HepG2 (cell line): ENCODE results near the gene CHRNG. TPM values are rescaled to one million over a fixed set of nuclear protein-coding genes. Genes with fewer than 3 reads are reported as not detected.

Experiments
- ARHGAP35 ChIP-seq: sonication (generic); formaldehyde crosslinking; IDR thresholded peaks from 2 replicates; pipeline ENCODE4 v1.9.0; 2022; ENCODE audit warnings: mild to moderate bottlenecking, inconsistent platforms, moderate library complexity, missing genetic modification reagents, borderline replicate concordance
- ATF1 ChIP-seq: IDR thresholded peaks from 2 replicates; pipeline ENCODE4 v1.6.1; 2016; ENCODE audit warnings: mild to moderate bottlenecking, control low read depth
- BCL6 ChIP-seq: IDR thresholded peaks from 2 replicates; pipeline ENCODE4 v1.6.1; 2016; ENCODE audit warnings: missing genetic modification reagents, missing compliant biosample characterization
- DPF2 ChIP-seq: sonication (generic); formaldehyde crosslinking; IDR thresholded peaks from 2 replicates; pipeline ENCODE4 v1.4.0; 2020; ENCODE audit warnings: mild to moderate bottlenecking, low read depth, missing genetic modification reagents, borderline replicate concordance
- HOXD1 ChIP-seq: sonication (generic); formaldehyde crosslinking; IDR thresholded peaks from 2 replicates; pipeline ENCODE4 v1.5.0; 2020; ENCODE audit warnings: missing genetic modification reagents
- IKZF4 ChIP-seq: sonication (generic); formaldehyde crosslinking; IDR thresholded peaks from 2 replicates; pipeline ENCODE4 v1.5.1; 2020; ENCODE audit warnings: borderline replicate concordance, mild to moderate bottlenecking, low read depth, missing genetic modification reagents; ENCODE audit errors: not compliant biosample characterization
- ISL2 ChIP-seq: sonication (generic); formaldehyde crosslinking; IDR thresholded peaks from 2 replicates; pipeline ENCODE4 v1.5.0; 2020; ENCODE audit warnings: missing genetic modification reagents
- LCORL ChIP-seq, 2 experiments: fragments of 450-650 bp in 1 of 2; sonication (generic) in 1 of 2; formaldehyde crosslinking in 1 of 2; IDR thresholded peaks; 2 replicates each; pipeline versions ENCODE4 v1.5.0 to v1.6.1; 2017 to 2020; ENCODE audit warnings: antibody characterized with exemption in 1 of 2, missing genetic modification reagents in 1 of 2
- MEIS2 ChIP-seq: sonication (generic); formaldehyde crosslinking; IDR thresholded peaks from 2 replicates; pipeline ENCODE4 v1.9.0; 2021; ENCODE audit warnings: mild to moderate bottlenecking, missing genetic modification reagents
- MXD4 ChIP-seq: IDR thresholded peaks from 2 replicates; pipeline ENCODE4 v1.6.1; 2016; ENCODE audit warnings: mild to moderate bottlenecking, missing biosample characterization, missing genetic modification reagents
- NBN ChIP-seq: fragments of 450-650 bp; conservative IDR thresholded peaks from 2 replicates; pipeline ENCODE4 v1.6.1; 2017
- NFYB ChIP-seq: sonication (generic); formaldehyde crosslinking; IDR thresholded peaks from 2 replicates; pipeline ENCODE4 v1.4.0; 2020; ENCODE audit warnings: missing genetic modification reagents
- NR2C2 ChIP-seq: sonication (generic); formaldehyde crosslinking; IDR thresholded peaks from 2 replicates; pipeline ENCODE4 v1.4.0; 2020; ENCODE audit warnings: missing genetic modification reagents, mild to moderate bottlenecking, moderate library complexity, borderline replicate concordance
- POGZ ChIP-seq: sonication (generic); formaldehyde crosslinking; IDR thresholded peaks from 2 replicates; pipeline ENCODE4 v1.4.0; 2020; ENCODE audit warnings: mild to moderate bottlenecking, missing genetic modification reagents
- SALL2 ChIP-seq: sonication (generic); formaldehyde crosslinking; IDR thresholded peaks from 2 replicates; pipeline ENCODE4 v1.8.1; 2023; ENCODE audit warnings: mild to moderate bottlenecking, missing genetic modification reagents, inconsistent platforms
- SCMH1 ChIP-seq: sonication (generic); formaldehyde crosslinking; IDR thresholded peaks from 2 replicates; pipeline ENCODE4 v1.9.0; 2021; ENCODE audit warnings: missing genetic modification reagents, mild to moderate bottlenecking, borderline replicate concordance
- SMAD9 ChIP-seq: sonication (generic); formaldehyde crosslinking; IDR thresholded peaks from 2 replicates; pipeline ENCODE4 v1.5.1; 2020; ENCODE audit warnings: mild to moderate bottlenecking, missing genetic modification reagents
- TAF1 ChIP-seq: sonication (generic); formaldehyde crosslinking; IDR thresholded peaks from 2 replicates; pipeline ENCODE4 v1.4.0; 2020; ENCODE audit warnings: missing genetic modification reagents
- TOPORS ChIP-seq: sonication (generic); formaldehyde crosslinking; IDR thresholded peaks from 2 replicates; pipeline ENCODE4 v1.8.0; 2023; ENCODE audit warnings: mild to moderate bottlenecking, missing genetic modification reagents
- ZNF121 ChIP-seq: sonication (generic); formaldehyde crosslinking; IDR thresholded peaks from 2 replicates; pipeline ENCODE4 v1.5.0; 2020; ENCODE audit warnings: mild to moderate bottlenecking, missing genetic modification reagents
- ZNF160 ChIP-seq: sonication (generic); formaldehyde crosslinking; IDR thresholded peaks from 2 replicates; pipeline ENCODE4 v1.8.0; 2022; ENCODE audit warnings: mild to moderate bottlenecking, inconsistent platforms, missing genetic modification reagents
- ZNF274 ChIP-seq: sonication (generic); formaldehyde crosslinking; IDR thresholded peaks from 2 replicates; pipeline ENCODE4 v1.5.1; 2020; ENCODE audit warnings: mild to moderate bottlenecking, missing genetic modification reagents
- ZNF282 ChIP-seq: fragments of 450-650 bp; IDR thresholded peaks from 2 replicates; pipeline ENCODE4 v1.6.1; 2018; ENCODE audit not compliant: partially characterized antibody
- ZNF382 ChIP-seq: sonication (generic); formaldehyde crosslinking; IDR thresholded peaks from 2 replicates; pipeline ENCODE4 v1.5.0; 2020; ENCODE audit warnings: missing genetic modification reagents, mild to moderate bottlenecking, borderline replicate concordance
- ZNF468 ChIP-seq: sonication (generic); formaldehyde crosslinking; IDR thresholded peaks from 2 replicates; pipeline ENCODE4 v1.8.0; 2022; ENCODE audit warnings: mild to moderate bottlenecking, moderate library complexity, missing genetic modification reagents
- ZNF484 ChIP-seq: sonication (generic); formaldehyde crosslinking; IDR thresholded peaks from 2 replicates; pipeline ENCODE4 v1.5.1; 2020; ENCODE audit warnings: mild to moderate bottlenecking, low read depth, missing genetic modification reagents, borderline replicate concordance
- ZNF510 ChIP-seq: sonication (generic); formaldehyde crosslinking; IDR thresholded peaks from 2 replicates; pipeline ENCODE4 v1.4.0; 2020; ENCODE audit warnings: low read depth, mild to moderate bottlenecking, missing genetic modification reagents
- ZNF75D ChIP-seq: sonication (generic); formaldehyde crosslinking; IDR thresholded peaks from 2 replicates; pipeline ENCODE4 v1.8.1; 2023; ENCODE audit warnings: missing genetic modification reagents, mild to moderate bottlenecking, borderline replicate concordance
- ZSCAN31 ChIP-seq: sonication (generic); formaldehyde crosslinking; IDR thresholded peaks from 2 replicates; pipeline ENCODE4 v1.5.0; 2020; ENCODE audit warnings: low read depth, mild to moderate bottlenecking, missing genetic modification reagents
- polyA plus RNA-seq, 8 experiments: library from polyadenylated mRNA; depleted of rRNA in 3 of 8; stranded (reverse) in 7 of 8; unstranded in 1 of 8; fragments of >200 nt; fragmentation: Illumina TruSeq in 4 of 8; extraction: Trizol in 4 of 8; gene quantifications; 2 replicates each; pipeline versions ENCODE4 v1.2.1 to v1.2.3, GENCODE V29; 2011 to 2016; ENCODE audit warnings: low read depth in 4 of 8, missing spikeins in 1 of 8, mixed read lengths in 1 of 8; ENCODE audit not compliant: insufficient read depth in 1 of 8
- total RNA-seq, 5 experiments: library from RNA; depleted of rRNA; stranded (reverse); fragments of >200 nt; fragmentation: Illumina TruSeq; extraction: Trizol; gene quantifications; 2 replicates each; pipeline ENCODE4 v1.2.3, GENCODE V29; 2016; ENCODE audit warnings: low read depth in 1 of 5
- TF ChIP-seq, protein P1 (sequence below): sonication (generic); formaldehyde crosslinking; IDR thresholded peaks from 2 replicates; pipeline ENCODE4 v1.4.0; 2020; ENCODE audit warnings: mild to moderate bottlenecking, missing genetic modification reagents
- TF ChIP-seq, protein P2 (sequence below): sonication (generic); formaldehyde crosslinking; IDR thresholded peaks from 2 replicates; pipeline ENCODE4 v1.4.0; 2020; ENCODE audit warnings: mild to moderate bottlenecking, missing genetic modification reagents

Gene CHRNG
- total and polyA plus RNA-seq, 2 of the 13 experiments (the other 11 are each of a cell fraction or from before 2014, with no cell fraction given), result not detected

DNA sequence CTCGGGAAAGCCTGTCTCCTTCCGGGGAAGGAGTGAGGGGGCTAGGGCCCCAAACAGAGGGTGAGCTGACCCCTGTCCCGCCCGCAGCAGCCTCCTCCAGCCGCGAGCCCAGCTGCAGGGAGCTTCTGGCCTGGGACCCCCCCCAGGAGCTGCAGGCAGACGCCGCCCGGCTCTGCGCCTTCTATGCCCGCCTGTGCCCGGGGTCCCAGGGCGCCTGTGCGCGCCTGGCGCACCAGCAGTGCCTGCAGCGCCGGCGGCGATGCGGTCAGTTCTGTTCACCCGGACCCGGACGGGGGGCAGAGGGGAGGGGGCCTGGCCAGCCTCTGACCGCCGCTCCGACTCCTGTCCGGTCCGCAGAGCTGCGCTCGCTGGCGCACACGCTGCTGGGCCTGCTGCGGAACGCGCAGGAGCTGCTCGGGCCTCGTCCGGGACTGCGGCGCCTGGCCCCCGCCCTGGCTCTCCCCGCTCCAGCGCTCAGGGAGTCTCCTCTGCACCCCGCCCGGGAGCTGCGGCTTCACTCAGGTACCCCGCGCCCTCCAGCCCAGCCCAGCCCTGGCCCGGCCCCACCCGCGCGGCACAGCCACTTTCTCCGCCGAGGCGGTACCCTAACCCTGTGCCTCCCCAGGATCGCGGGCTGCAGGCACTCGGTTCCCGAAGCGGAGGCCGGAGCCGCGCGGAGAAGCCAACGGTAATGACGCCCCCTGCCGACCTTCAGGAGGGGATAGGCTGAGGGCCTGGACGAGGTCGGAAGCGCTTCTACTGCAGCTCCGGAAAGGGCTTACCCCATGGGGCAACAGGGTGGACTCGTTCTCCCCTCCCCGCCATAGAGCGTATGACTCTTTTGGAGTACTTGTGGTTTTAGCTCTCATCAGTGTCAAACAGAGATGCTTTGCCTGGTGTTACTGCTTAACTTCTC lies 15.6 kb upstream of the CHRNG start (continued):
- TF ChIP-seq HOXD1 (CRISPR knock-in tag) (no peak), ZNF468 (CRISPR knock-in tag) (peak; percentile 56; the same call in 1 of the 2 replicates), ZNF274 (CRISPR knock-in tag) (no peak), ARHGAP35 (CRISPR knock-in tag) (no peak), ZNF121 (CRISPR knock-in tag) (peak; percentile 28; the same call in 1 of the 2 replicates), ZNF510 (CRISPR knock-in tag) (no peak), ZNF282 (no peak), MEIS2 (CRISPR knock-in tag) (no peak), SMAD9 (no peak), ATF1 (CRISPR knock-in tag) (no peak), ZNF382 (CRISPR knock-in tag) (no peak), NR2C2 (CRISPR knock-in tag) (no peak), BCL6 (CRISPR knock-in tag) (peak; percentile 29; the same call in 1 of the 2 replicates), ZNF75D (CRISPR knock-in tag) (no peak), POGZ (CRISPR knock-in tag) (no peak), TOPORS (peak; percentile 38; the same call in 1 of the 2 replicates), NFYB (CRISPR knock-in tag) (no peak), SALL2 (CRISPR knock-in tag) (no peak), ISL2 (CRISPR knock-in tag) (peak; percentile 40; the same call in 1 of the 2 replicates), ZNF160 (no peak), LCORL (IDR thresholded peaks at IDR 0.05) (no peak), LCORL (CRISPR knock-in tag; IDR thresholded peaks at IDR 0.05) (no peak), TAF1 (no peak), IKZF4 (no peak), ZSCAN31 (CRISPR knock-in tag) (no peak), ZNF484 (CRISPR knock-in tag) (no peak), NBN (no peak), DPF2 (CRISPR knock-in tag) (no peak), SCMH1 (CRISPR knock-in tag) (no peak), MXD4 (CRISPR knock-in tag) (no peak)
- TF ChIP-seq, protein P1, sequence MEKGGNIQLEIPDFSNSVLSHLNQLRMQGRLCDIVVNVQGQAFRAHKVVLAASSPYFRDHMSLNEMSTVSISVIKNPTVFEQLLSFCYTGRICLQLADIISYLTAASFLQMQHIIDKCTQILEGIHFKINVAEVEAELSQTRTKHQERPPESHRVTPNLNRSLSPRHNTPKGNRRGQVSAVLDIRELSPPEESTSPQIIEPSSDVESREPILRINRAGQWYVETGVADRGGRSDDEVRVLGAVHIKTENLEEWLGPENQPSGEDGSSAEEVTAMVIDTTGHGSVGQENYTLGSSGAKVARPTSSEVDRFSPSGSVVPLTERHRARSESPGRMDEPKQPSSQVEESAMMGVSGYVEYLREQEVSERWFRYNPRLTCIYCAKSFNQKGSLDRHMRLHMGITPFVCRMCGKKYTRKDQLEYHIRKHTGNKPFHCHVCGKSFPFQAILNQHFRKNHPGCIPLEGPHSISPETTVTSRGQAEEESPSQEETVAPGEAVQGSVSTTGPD (CRISPR knock-in tag), result no peak
- TF ChIP-seq, protein P2, sequence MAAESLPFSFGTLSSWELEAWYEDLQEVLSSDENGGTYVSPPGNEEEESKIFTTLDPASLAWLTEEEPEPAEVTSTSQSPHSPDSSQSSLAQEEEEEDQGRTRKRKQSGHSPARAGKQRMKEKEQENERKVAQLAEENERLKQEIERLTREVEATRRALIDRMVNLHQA (CRISPR knock-in tag), result no peak
